ENCODE data around the gene RGS9.

DNA sequence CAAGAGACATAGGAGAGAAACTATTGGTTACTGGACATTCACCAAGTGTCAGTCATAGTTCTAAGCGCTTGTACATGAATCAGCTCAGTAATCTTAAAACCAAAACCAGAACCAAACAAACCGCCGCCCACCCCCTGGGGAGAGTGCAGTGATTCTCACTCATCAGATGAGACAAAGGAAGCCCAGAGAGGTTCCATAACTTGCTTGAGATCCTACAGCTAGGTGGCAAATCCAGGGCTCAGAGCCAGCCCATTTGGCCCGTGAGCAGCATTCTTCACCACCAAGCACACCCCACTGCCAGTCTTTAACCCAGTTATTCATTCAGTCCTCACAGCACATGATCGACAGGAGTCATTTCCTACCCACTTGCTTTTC lies 37.2 kb upstream of the RGS9 start:
- TF ChIP-seq, protein P1, sequence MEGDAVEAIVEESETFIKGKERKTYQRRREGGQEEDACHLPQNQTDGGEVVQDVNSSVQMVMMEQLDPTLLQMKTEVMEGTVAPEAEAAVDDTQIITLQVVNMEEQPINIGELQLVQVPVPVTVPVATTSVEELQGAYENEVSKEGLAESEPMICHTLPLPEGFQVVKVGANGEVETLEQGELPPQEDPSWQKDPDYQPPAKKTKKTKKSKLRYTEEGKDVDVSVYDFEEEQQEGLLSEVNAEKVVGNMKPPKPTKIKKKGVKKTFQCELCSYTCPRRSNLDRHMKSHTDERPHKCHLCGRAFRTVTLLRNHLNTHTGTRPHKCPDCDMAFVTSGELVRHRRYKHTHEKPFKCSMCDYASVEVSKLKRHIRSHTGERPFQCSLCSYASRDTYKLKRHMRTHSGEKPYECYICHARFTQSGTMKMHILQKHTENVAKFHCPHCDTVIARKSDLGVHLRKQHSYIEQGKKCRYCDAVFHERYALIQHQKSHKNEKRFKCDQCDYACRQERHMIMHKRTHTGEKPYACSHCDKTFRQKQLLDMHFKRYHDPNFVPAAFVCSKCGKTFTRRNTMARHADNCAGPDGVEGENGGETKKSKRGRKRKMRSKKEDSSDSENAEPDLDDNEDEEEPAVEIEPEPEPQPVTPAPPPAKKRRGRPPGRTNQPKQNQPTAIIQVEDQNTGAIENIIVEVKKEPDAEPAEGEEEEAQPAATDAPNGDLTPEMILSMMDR (IDR thresholded peaks at IDR 0.05): peak in 1 of 6 experiments; percentile 17
- no peak for TF ChIP-seq POLR2A (IDR thresholded peaks at IDR 0.05)

Data from Peyer's patch (tissue), 4 donors.